ENCODE data around the gene C22orf15. TPM values are rescaled to one million over a fixed set of nuclear protein-coding genes. Genes with fewer than 3 reads are reported as not detected.

C22orf15 gene
- total and polyA plus RNA-seq, 2 donors (not counting 3 experiments of a cell fraction or from before 2014, with no cell fraction given), result 0.86 TPM; not detected in 1

- Histone ChIP-seq H3K4me2 (ENCODE audit: insufficient read depth, low read length) (no peak overlapping the region), H3K27ac (ENCODE audit: insufficient read depth, low read depth, low read length) (no peak overlapping the region), H2AFZ (ENCODE audit: low read depth, low read length) (no peak overlapping the region), H3K4me1 (ENCODE audit: control insufficient read depth, extremely low read depth, insufficient read depth, low read length) (peaks cover 13% of the 10 kb centered on the region), H3K79me2 (ENCODE audit: control insufficient read depth, insufficient read depth, low read length) (peaks cover 57% of the 10 kb centered on the region), H3K27me3 (ENCODE audit: control insufficient read depth in 2 of 2, insufficient read depth in 2 of 2, low read length in 2 of 2) (no peaks in the 10 kb centered on the region), H3K9me1 (replicated peaks; ENCODE audit: control insufficient read depth, extremely low read depth, insufficient read depth, low read length) (no peaks in the 10 kb centered on the region), H3K36me3 (ENCODE audit: control insufficient read depth in 2 of 2, extremely low read depth in 1 of 2, insufficient read depth in 2 of 2, low read length in 2 of 2) (peaks cover 0 to 15% of the 10 kb centered on the region in 2 experiments), H3K4me3 (replicated peaks in 1 of 3; ENCODE audit: insufficient read depth in 1 of 3, low read depth in 1 of 3, low read length in 3 of 3) (no peak overlapping the region), H3K9me3 (replicated peaks; ENCODE audit: control insufficient read depth, insufficient read depth, low read length) (no peaks in the 10 kb centered on the region), H3K9ac (replicated peaks; ENCODE audit: extremely low read depth, insufficient read depth, low read length) (no peak overlapping the region), H4K20me1 (replicated peaks; ENCODE audit: control insufficient read depth, extremely low read depth, insufficient read depth, low read length) (peaks cover 2% of the 10 kb centered on the region)
- dilution Hi-C loops (cut with MboI; ENCODE audit: extremely low pct_ligation_motif_present, low sequenced_read_pairs), result no loop called here
- no TSS peak for BruUV-seq (replicated peaks)
- intact Hi-C loops (cut with micrococcal nuclease), result loop anchor here (5.0 kb wide), 1 partner anchor 48 kb away; the partner anchor contains the start of gene DERL3
- POLR2A ChIA-PET, result no interaction called here
- no peak for FAIRE-seq
- DNase-seq (ENCODE audit: low read depth, low spot score), result no peak
- TF ChIP-seq FOS (IDR thresholded peaks at IDR 0.05; ENCODE audit: borderline replicate concordance, insufficient read depth, low read length) (no peak), POLR2A (IDR thresholded peaks at IDR 0.05; ENCODE audit: low read depth, low read length) (no peak), EZH2 (IDR thresholded peaks at IDR 0.05; ENCODE audit: borderline replicate concordance, low read depth, low read length, severe bottlenecking) (no peak), MAX (IDR thresholded peaks at IDR 0.05; ENCODE audit: insufficient read depth, insufficient read length) (no peak), MYC (IDR thresholded peaks at IDR 0.05; ENCODE audit: low read depth, low read length) (no peak), CTCF (IDR thresholded peaks at IDR 0.05; ENCODE audit: extremely low read depth in 1 of 2, insufficient read depth in 1 of 2, low read depth in 1 of 2, low read length in 2 of 2) (no peak), JUN (IDR thresholded peaks at IDR 0.05; ENCODE audit: borderline replicate concordance, insufficient read depth, insufficient read length, low read depth) (no peak), POLR2AphosphoS5 (IDR thresholded peaks at IDR 0.05; ENCODE audit: insufficient read depth, low read depth, low read length) (no peak), GATA2 (IDR thresholded peaks at IDR 0.05; ENCODE audit: insufficient read depth, insufficient read length, low read depth, low read length) (no peak)
- CTCF ChIA-PET, result interaction anchor here (0.9 to 2.9 kb wide), 7 partner anchors 10 to 61 kb away, joined by 3 to 10 read pairs (median 6); partner anchors contain the start of gene MMP11
These were observed 26.3 kb downstream of the C22orf15 start for GRCh38 chr22:23789121-23789520.
